MM.1S (cell line): ENCODE results near the gene ALPG.

ENCODE experiments used
- EZH2 ChIP-seq: fragments of 300-600 bp; sonication (generic); optimal IDR thresholded peaks from 2 replicates; pipeline ENCODE3; 2017; ENCODE audit warnings: low read depth, mild to moderate bottlenecking, antibody characterized with exemption, low read length, mixed read lengths
- EZH2phosphoT487 ChIP-seq: fragments of 300-600 bp; sonication (generic); IDR thresholded peaks from 2 replicates; pipeline ENCODE4 v1.6.1; 2018; ENCODE audit warnings: antibody characterized with exemption, low read length
- TF ChIP-seq, protein P1 (sequence below): fragments of 300-600 bp; sonication (generic); IDR thresholded peaks from 2 replicates; pipeline ENCODE4 v1.5.1; 2016; ENCODE audit warnings: antibody characterized with exemption, low read length, mixed read lengths

DNA sequence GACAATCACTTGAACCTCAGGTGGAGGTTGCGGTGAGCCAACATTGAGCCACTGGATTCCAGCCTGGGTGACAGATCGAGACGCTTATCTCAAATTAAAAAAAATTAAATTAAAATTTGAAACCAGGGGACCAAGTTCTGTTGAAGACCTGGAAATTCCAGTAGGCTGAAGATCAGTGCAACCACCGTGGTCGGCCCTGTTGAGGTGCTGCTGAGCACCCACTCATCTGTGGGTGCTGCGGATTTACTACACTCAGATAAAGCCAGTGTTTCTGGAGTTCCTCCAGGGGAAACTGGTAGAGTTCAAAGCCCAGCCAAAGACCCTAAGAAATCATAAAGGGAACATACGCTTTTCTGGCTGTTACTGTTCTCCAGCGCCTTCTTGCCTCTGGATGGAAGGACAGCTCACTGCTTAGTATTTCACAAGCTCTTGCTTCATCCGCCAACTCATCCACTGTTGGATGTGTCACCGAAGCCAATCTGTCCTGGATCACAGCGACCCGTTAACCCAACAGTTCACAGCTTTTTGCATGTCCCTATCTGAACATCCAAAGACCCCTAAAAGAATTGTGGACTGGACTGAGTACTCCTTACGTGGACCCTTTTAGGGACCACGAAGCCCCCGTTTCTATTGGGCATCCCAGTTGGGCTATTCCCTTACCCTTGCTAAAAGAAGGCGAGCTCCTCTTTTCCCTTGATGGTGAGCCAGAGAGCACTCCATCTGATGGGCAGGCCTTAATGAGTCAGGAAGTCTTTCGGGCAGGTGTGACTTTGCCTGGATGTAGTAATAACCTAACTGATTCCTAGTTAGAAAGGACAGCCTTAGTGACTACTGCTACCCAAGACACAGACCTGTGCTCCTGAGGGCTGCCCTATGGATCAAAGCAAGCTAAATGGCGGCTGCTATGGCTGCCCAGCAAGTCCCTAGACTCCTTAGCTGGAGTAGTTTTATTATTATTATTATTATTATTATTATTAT lies 34.1 kb upstream of the ALPG start:
- TF ChIP-seq, protein P1, sequence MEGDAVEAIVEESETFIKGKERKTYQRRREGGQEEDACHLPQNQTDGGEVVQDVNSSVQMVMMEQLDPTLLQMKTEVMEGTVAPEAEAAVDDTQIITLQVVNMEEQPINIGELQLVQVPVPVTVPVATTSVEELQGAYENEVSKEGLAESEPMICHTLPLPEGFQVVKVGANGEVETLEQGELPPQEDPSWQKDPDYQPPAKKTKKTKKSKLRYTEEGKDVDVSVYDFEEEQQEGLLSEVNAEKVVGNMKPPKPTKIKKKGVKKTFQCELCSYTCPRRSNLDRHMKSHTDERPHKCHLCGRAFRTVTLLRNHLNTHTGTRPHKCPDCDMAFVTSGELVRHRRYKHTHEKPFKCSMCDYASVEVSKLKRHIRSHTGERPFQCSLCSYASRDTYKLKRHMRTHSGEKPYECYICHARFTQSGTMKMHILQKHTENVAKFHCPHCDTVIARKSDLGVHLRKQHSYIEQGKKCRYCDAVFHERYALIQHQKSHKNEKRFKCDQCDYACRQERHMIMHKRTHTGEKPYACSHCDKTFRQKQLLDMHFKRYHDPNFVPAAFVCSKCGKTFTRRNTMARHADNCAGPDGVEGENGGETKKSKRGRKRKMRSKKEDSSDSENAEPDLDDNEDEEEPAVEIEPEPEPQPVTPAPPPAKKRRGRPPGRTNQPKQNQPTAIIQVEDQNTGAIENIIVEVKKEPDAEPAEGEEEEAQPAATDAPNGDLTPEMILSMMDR = no peak
- TF ChIP-seq EZH2 (no peak), EZH2phosphoT487 (no peak)
